Central memory CD4-positive, alpha-beta T cell (primary cell): ENCODE data around the gene CALR.

Experiments used
- DNase-seq: peaks from one replicate; pipeline ENCODE4 v3.0.0; 2022

CALR gene

DNA sequence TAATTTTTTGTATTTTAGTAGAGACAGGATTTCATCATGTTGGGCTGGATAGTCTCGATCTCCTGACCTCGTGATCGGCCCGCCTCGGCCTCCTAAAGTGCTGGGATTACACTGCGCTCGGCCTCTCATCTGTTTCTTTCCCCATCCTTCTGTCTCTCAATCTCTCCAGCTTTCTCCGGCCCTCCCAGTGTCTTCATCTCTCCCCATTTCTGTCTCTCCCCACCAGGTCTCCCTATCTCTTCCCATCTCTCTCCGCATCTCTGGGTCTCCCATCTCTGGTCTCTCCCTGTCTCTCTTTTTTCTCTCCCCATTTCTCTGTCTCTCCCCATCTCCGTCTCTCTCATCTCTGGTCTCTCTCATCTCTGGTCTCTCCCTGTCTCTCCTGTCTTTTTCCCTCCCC, 44.7 kb downstream of the CALR start:
- DNase-seq = no peak

DNA sequence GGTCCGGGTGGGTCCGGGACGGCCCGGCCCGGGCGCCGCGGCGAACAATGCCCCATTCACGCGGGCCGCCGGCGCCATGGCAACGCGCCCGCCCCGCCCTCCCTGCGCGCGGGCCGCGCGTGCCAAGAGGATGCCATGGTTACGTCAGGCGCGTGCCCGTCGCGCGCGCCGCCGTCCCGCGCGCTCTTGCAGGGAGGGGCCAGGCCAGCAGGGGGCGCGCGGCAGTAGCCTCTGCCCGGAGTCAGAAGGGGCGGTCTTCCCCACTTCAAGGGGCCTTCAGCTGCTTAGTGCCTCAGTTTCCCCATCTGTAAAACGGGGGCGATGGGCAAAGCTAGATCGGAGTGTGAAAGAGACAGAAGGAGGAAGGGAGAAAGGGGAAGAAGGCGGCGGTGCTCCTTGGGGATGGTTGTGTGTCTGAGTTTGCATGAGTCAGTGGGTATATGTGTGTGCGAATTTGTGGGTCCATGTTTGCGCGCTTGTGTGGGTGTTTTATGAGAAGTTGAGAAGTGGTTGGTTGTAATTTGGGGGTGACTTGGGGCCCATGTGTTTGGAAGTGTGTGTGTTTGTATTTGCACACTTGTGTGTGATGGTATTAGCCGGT, 45.2 kb downstream of the CALR start:
- peak; percentile 79 for DNase-seq

DNA sequence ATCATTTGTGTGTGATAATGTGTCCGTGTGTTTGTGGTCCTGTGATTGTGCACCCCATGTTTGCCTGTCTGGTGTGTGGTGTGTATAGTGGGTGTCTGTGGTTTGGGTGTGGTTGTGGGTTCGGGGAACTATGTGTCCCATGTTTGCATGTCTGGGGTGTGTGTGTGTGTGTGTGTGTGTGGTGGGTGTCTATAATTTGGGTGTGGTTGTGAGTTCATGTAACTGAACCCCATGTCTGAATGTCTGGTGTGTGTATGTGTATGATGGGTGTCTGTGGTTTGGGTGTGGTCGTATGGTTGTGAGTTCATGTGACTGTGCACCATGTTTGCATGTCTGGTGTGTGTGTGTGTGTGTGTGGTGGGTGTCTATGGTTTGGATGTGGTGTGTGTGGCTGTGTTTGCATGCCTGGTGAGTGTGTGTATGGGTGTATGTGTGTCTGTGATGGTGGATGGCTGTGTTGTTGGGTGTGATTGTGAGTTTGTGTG, 45.8 kb downstream of the CALR start:
- DNase-seq = peak; percentile 3

DNA sequence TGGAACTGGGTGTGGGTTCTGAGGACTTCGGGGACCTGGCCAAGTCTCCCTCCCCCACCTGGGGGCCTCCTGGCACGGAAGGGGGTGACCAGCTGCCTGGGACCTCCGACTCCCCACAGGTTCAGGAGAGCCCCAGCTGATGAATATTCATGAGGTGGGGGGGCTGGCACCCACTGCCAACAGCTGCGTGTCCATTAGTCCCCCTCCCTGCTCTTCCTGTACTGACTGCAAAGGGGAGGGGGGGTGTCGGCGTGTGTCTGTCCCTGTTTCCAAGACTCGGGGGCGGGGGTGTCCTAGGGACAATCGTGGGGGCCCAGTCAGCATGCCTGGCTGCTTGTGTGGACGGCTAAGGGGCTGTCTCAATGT, 46.3 kb downstream of the CALR start:
- DNase-seq = no peak

DNA sequence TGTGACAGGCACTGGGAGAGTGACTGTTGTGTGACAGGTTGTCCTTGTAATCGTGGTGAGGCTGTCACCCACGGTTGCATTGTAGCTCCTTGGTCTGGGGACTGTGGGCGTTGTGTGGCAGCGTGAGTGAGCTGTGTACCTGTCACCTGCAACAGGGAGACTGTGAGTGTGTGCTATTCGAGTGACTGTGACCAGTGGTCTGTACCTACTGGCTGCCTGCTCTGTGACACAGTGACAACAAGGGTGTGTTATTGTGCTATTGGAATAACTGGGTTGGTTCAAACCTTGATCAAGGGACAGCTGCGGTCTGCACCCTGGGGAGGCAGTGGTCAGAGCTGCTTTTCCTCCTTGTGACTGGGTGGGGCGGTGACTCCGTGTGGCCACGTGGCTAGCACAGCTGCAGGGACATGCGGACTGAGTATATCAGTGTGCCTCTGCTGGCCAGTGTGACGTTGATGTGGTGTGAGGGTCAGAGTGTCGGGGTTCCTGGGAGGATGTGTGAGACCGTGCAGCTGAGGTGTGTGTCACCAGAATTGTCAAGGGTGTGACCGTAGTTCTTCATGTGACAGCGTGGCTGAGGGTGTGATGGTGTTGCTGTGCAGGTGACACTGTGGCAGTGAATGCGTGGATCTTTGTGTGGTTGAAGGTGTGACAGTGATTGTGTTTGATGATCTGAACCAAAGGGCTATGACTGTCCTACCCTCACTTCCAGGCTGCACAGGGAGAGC, 46.8 kb downstream of the CALR start:
- no peak for DNase-seq

DNA sequence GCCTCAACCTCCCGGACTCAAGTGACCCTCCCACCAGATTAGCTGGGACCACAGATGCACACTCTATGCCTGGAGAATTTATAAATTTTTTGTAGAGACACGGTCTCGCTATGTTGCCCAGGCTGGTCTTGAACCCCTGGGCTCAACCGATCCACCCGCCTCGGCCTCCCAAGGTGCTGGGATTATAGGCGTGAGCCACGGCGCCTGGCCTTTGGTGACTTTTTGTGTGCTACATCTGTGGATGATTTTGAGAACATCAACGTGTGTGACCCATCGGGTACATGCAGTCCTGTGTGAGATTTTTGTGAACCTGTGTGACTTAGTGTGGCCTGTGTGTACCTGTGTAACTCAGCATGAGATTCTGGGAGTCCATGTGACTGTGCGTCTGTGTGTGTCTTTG, 48.3 kb downstream of the CALR start:
- DNase-seq = no peak

DNA sequence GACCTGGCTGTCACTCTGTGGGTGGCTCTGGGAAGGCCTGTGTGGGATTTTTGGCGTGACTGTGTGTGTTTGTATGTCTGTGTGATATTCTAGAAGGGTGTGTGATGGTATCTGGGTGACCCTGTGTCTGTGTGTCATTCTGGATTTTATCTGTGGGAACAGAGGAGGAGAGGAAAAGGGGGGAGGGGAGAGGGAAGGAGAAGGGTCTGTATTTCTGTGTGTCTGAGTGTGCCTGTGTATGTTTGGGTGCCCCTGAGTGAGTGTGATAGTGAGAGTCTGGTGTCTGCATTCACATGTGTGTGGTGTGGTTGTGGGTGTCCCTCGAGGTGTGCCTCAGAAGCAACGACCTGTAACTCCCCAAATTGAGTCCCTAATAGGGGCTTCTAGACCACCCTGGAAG, 48.8 kb downstream of the CALR start:
- no peak for DNase-seq

DNA sequence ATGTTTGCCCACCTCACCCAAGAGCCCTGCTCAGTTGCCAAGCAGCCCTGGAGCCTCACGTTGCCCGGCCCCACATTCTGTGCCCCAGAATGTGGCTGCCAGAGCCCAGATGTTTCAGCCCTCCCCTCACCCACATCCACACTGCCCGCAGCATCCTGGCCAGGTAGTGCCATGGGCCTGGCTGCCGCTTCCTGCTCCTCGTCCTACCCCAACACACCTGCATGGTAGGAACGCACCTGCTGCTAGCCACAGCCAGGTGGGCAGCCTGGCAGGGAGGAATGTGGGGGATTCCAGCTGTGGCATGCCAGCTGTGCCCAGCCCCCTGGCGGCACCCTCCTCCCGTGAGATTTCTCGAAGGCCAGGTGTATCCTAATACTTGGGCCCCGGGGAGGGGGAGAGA, 49.4 kb downstream of the CALR start:
- DNase-seq = no peak

DNA sequence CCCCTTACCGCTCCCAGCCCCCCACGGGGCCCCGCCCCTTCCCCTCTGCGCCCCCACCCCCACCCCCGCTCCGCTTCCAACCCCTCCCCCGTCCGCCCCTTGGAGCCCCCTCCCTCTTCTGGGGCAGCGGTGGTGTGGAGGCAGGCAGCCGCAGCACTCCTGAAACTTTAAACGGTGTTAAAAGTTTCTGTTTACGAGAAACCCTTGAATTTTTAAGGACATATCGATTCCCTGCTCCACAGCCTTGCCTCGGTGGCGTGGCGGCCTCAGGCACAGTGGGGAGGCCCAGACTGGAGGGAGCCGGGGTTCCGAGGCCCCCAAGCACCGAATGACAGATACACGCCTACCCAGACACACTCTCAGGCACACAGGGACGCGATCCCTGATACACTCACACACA, 52.0 kb downstream of the CALR start:
- no peak for DNase-seq

DNA sequence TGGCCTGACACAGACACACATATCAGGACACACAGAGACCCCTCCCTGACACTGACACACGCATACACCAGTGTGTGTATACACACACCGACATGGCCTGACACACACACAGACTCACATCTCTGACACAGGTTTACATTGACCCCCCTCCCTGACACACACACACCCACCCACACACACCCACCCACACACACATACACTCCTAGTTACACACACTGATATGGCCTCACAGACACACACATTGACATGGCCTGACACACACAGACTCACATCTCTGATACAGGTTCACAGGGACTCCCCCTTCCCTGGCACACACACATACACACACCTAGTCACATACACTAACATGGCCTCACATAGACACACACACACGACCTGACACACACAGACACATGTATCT, 52.4 kb downstream of the CALR start:
- DNase-seq = no peak

DNA sequence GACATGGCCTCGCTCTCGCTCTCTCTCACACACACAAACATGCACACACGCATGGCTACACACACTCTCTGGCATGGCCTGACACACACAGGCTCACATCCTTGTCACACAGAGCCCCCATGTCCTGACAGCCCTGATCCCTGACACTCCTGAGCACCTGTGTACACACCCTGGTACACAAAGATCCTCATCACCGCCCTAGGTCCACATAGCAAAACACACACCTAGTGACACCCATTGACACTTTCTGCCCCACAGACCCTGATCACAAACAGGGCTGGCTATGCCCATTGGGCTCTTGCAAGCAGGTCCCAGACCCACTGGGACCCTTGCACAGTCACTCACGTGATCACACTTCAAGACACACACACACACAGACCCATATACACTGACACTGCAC, 52.9 kb downstream of the CALR start:
- DNase-seq = no peak

DNA sequence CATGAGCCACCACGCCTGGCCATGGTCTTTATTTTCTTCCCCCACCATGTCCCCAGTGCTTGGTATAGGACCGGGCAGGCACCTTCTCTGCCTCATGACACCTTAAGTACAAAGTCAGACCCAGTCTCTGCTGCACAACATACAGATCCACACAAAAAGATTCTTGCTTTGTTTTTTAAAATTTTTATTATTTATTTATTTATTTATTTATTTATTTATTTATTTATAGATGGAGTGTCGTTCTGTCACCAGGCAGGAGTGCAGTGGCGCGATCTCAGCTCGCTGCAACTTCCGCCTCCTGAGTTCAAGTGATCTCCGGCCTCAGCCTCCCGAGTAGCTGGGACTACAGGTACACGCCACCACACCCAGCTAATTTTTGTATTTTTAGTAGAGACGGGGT, 54.3 kb downstream of the CALR start:
- DNase-seq = no peak

DNA sequence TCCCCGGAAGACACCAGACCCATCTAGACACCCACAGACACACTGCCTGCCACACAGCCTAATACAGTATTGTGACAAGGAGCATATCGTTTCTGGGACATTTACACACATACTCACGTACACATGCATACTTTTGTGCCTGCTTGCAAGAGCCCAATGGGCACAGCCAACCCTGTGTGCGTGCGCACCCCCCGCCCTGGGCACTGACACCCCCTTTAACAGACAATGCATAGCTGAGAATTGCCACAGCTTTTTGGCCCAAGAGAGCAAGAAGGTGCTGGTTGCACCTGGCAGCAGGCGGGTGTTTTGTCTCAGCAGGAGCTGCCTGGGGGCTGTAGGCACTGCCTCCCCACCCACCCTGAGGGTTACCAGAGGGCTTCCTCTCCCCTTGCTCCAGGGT, 55.2 kb downstream of the CALR start:
- DNase-seq = no peak
